Kidney capillary endothelial cell (primary cell): ENCODE results near the gene PLB1.
"Not testable (repeated sequence)": the region's sequence is repeated elsewhere in the genome, so short reads cannot be mapped to it uniquely, and the experiment has no call there.

Source experiments
- DNase-seq: peaks from one replicate; pipeline ENCODE4 v3.0.0-alpha.2; 2018; ENCODE audit warnings: low spot score

PLB1 gene

DNA sequence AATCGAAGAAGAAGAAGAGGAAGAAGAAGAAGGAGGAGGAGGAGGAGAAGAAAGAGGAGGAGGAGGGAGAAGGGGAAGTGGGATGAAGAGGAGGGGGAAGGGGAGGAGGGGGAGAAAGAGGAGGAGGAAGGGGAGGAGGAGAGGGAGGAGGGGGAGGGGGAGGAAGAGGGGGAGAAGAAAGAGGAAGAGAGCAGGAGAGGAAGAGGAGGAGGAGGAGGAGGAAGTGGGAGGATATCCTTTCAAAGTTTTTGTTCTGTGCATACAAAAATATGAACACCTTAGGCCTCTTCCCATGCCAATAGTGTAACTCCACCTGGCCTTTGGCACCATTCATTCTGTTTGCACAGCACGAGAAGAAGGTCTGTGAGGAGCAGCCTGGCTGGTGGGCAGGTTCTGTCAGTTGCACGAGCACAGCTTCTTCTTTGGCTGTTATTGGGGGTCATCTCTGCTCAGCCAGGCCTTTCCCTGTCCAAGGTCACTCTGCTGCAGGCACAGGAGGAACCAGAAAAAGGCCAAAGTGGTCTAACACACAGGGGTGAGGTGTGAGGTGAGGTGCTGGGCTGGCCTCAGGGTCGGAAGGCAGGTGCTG lies 25.8 kb upstream of the PLB1 start:
- DNase-seq = no peak

- DNase-seq = no peak
Measured at GRCh38 chr2:28470759-28471158, 25.1 kb upstream of the PLB1 start.

DNA sequence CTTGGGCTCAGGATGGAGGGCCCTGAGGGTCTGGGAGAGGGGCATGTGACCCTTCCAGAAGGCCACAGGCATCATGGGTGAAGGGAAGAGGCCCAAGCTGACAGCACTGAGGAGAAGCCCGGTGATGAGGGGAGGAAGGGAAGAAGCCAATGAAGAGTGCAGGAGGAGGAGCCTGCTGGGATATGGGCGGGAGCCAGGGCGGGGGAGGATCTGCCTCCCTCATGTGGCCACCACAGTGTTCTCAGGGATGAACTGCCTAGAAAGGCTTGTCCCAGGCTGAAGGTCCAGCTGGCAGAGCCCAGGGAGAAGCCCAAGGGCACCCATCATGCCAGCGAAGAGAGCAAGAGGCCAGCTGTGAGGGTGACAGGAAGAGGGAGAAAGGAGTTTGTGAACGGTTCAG lies 24.6 kb upstream of the PLB1 start:
- DNase-seq = no peak

GRCh38 chr2:28471701-28472236 lies 24.1 kb upstream of the PLB1 start:
- DNase-seq = no peak

GRCh38 chr2:28472641-28473040 lies 23.2 kb upstream of the PLB1 start:
- not testable (repeated sequence) for DNase-seq

DNA sequence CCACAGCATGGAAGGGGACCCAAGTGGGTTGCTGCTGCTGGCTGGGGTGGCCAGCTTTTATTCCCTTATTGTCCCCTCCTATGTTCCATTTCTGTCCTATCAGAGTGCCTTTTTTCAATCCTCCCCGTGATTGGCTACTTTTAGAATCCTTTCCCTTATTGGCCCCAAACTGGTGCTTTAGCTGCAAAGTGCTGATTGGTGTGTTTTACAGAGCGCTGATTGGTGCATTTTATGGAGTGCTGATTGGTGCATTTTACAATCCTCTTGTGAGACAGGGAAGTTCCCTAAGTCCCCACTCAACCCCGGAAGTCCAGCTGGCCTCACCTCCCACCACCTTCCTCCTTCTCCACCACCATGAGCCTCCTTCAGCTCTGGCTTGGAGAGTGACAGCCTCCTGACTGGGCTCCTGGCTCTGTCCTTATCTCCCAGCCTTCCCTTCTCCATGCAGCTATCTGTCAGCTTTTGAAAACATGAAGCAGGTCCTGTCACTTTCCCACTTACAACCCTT lies 20.7 kb upstream of the PLB1 start:
- no peak for DNase-seq

- DNase-seq = no peak
Measured at GRCh38 chr2:28477087-28477486, 18.8 kb upstream of the PLB1 start.

GRCh38 chr2:28477645-28478044 lies 18.2 kb upstream of the PLB1 start:
- DNase-seq = no peak

GRCh38 chr2:28480403-28481049 lies 15.3 kb upstream of the PLB1 start:
- no peak for DNase-seq

- DNase-seq = no peak
Measured at GRCh38 chr2:28481905-28482304, 14.0 kb upstream of the PLB1 start.

- no peak for DNase-seq
Measured at GRCh38 chr2:28484835-28485234, 11.0 kb upstream of the PLB1 start.

GRCh38 chr2:28486526-28486925 lies 9.3 kb upstream of the PLB1 start:
- DNase-seq = no peak

DNA sequence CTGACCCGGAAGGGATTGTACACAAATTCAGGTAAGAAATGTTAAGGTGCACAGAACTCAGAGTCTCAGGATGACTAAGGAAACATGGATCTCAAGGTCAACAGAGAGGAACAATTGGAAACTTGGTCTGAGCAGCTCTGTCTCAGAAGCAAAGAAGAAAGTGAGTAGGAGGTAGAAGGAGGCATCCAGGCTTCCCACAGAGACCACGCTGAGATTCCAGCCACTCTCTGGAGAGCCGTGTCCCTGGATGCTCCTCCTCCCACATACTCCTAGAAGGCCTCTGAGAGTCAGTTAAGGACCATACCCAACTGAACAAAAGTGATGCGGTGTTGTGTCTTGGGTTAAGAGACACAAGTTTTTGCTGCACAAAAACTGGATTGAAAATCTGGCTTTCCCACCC lies 8.6 kb upstream of the PLB1 start:
- no peak for DNase-seq

DNA sequence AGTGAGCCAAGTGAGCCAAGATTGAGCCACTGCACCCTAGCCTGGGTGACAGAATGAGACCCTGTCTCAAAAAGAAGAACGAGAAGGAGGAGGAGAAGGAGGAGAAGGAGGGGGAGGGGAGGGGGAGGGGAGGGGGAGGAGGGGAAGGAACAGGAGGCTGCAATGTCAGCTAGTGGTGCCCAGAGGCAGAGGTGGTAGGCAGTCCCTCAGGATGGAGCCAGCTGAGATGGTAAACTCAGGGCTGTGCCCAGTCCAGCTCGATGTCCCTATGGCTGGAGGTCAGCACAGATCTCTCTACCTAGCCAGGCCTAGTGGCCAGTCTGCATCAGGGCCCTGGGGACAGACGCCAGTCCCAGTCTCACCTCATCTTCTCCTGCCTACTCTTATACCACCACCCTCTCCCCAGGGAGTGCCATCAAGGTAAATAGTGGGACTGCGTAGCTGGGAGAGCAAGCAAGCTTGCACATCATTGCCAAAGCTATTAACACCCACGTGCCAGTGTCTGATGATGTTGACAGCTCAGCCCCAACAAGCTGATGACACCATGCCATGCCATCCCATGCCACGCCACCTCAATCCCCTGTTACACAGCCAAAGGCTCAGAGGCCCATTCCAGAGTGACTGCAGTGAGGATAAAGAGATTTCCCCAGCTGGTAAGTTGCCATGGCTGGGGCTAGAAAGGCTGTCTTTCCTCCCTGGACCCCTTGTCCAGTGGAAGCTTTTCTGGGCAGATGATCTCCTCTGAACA lies 7.6 kb upstream of the PLB1 start:
- DNase-seq = no peak

- no peak for DNase-seq
Measured at GRCh38 chr2:28488858-28489575, 6.8 kb upstream of the PLB1 start.

- DNase-seq = peak; percentile 16
Measured at GRCh38 chr2:28490558-28490957, 5.3 kb upstream of the PLB1 start.

- no peak for DNase-seq
Measured at GRCh38 chr2:28492282-28492681, 3.6 kb upstream of the PLB1 start.

DNA sequence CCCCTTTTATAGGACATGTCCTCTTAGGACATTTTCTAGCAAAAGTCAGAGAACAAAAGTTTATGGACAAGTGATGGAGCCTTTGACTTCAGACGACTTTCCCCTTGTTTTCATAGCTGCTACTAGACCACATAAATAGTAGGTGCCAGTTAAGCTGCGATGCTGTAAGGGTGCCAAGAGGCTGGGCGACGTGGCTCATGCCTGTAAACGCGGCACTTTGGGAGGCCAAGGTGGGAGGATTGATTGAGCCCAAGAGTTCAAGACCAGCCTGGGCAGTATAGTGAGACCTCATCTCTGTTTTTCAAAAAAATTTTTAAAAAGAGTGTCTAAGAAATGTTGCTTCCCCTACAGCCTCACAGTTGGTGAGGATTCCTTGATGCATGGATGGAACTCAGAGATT lies 2.2 kb upstream of the PLB1 start:
- DNase-seq = no peak

DNA sequence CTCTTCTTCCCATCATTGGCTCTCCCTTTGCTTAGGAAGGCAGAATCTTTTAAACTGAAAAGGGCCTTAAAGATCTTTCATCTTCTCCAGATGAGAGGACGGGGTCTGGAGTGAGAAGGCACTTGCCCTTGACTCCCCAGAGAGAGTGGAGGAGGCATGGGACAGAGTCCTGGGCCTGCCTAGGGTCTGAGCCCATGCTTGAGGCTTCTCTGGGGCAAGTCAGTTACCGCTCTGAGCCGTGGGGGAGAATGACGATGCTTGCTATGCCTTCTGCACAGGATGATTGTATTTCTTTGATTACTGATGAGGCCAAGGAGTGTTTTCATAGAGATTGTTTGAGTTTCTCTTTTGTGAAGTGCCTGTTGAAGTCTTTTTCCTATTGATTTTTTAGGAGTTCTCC lies 921 bp downstream of the PLB1 start:
- DNase-seq = no peak

GRCh38 chr2:28497206-28497605 lies 1.3 kb downstream of the PLB1 start:
- DNase-seq = no peak

GRCh38 chr2:28499282-28499681 lies 3.4 kb downstream of the PLB1 start:
- no peak for DNase-seq

- DNase-seq = no peak
Measured at GRCh38 chr2:28505361-28505760, 9.5 kb downstream of the PLB1 start.
